ENCODE measurements around the gene GOLGA6L4. TPM values are rescaled to one million over a fixed set of nuclear protein-coding genes. Genes with fewer than 3 reads are reported as not detected.
"Not testable (repeated sequence)": the region's sequence is repeated elsewhere in the genome, so short reads cannot be mapped to it uniquely, and the experiment has no call there.

The GOLGA6L4 gene, protein sequence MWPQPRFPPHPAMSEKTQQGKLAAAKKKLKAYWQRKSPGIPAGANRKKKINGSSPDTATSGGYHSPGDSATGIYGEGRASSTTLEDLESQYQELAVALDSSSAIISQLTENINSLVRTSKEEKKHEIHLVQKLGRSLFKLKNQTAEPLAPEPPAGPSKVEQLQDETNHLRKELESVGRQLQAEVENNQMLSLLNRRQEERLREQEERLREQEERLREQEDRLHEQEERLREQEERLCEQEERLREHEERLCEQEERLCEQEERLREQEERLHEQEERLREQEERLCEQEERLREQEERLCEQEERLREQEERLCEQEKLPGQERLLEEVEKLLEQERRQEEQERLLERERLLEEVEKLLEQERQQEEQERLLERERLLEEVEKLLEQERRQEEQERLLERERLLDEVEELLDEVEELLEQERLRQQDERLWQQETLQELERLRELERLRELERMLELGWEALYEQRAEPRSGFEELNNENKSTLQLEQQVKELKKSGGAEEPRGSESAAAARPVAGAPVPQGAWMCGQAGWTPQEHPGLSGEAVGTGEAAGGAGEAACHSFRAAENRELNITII
- 10 to 100 TPM in 4 of 12 donors, 1 to 10 TPM in 7, not detected in 1; 3.8 to 23.0 (median 6.9) TPM for polyA plus RNA-seq (ENCODE audit: insufficient read length in 12 of 12)
- long read RNA-seq, donor 1, result 0 reads
- long read RNA-seq, donor 2, result 0 reads
- long read RNA-seq, donor 3, result 0 reads
- long read RNA-seq, donor 4, result 0 reads
- long read RNA-seq, donor 5, result 0 reads
- long read RNA-seq, donor 6, result 0 reads
- long read RNA-seq, donor 7, result 0 reads
- long read RNA-seq, donor 8, result 0 reads
- long read RNA-seq, donor 9, result 0 reads
- long read RNA-seq, donor 10, result 0 reads
- long read RNA-seq, donor 11, result 0 reads

DNA sequence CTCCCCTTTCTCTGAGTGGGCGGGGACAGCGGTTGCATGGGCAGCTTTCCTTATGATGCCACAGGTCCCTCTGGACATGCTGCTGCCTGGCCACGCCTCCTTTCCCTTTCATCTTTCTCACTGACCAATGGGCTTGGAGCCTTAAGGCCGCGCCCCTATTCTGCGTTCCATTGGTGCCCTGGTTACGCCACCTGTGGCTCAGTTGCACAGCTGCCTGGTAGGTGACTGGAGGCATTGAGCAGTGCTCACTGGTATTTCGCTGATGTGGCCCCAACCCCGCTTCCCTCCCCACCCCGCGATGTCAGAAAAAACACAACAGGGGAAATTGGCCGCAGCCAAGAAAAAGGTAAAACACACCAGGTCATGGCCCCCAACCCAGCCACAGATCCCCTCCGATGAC, at the start of gene GOLGA6L4:
Gene GOLGA6L4 (plus strand): TSS at position 201 of the 400 bp plus-strand sequence. CDS start 62 bp downstream, at position 263.
- not testable (repeated sequence) for DNase-seq

DNA sequence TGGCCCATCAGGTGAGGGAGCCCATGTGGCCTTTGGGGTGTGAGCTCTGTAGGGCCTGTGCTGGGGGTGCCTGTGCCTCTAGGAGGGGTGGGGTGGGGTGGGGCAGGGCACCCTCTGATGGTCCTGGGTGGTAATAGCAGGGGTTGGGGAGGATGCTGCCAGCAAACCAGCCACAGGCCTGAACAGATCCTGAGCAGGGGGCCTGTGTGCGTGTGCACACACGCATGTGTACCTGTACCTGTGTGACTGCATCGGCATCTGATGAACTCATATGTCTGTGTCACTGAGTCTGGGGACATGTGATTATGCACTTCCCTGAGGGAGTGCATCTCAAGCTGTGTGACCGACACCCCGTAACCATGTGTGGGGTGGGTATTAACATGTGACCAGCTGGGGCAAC, 42.6 kb upstream of the GOLGA6L4 start:
- DNase-seq, result not testable (repeated sequence)

DNA sequence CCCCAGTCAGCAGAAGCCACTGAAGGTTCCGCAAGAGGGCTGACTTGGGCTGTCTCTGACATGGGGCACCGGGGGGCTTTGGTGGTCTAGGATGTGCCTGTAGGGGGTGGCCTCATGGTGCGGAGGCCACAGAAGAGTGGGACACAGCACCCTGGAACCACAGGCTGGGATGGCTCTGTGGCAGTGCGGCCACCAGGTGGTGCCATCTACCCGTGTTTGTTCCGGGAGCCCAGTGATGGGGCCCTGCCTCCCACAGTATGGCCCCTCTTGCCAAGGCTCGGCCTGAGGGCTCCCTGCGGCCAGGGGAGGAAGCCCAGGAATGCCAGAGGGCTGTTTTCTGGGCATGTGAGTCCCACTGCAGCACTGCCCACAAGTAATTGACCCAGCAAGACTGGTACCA, 40.0 kb upstream of the GOLGA6L4 start:
- not testable (repeated sequence) for DNase-seq

DNA sequence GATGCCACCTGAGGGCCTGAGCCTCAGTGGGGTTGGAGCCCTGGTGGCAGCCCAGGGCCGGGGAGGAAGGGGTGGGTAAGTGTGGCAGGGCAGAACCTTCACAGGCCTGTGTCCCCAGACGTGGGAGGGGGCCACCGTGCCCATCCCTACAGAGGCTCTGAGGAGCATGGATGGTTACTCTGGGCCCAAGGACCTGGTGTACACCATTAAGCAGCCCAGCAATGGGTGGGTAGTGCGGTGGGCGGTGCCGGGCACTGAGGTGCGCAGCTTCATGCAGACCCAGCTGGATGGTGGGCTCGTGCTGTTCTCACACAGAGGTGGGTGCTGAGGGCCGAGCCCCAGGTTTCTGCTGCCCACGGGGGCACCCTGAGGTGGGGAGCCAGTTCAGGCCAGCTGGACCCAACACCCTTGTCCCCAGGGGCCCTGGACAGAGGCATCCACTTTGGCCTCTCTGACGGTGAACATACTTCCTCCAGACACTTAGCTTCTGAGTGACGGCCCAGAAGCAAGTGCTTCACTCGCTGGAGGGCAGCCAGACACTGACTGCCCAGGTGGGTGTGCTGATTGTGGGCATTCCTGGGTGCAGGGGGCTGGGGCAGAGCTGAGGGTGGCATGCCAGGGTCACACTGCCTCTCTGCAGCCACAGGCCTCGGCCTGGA, 38.9 kb upstream of the GOLGA6L4 start:
- not testable (repeated sequence) for DNase-seq

DNA sequence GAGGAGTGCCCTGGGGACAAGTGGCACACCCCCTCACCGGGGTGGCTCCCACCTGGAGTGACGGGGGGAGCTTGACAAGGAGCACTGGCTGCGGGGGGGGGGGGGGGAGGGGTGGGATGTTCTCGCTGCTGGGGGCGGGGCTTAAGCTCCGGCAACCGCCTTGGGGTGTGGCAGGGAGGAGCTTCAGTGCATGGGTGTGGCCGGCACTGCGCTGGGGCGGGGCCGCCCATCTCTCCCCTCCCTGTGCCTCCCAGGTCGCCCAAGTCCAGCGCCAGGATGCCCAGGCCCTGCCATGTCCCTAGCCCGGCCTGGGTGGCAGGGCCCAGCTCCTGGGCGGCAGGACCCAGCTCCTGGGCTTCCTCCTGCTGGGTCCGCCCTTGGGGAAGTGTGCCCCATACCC, 35.7 kb upstream of the GOLGA6L4 start:
- not testable (repeated sequence) for DNase-seq

DNA sequence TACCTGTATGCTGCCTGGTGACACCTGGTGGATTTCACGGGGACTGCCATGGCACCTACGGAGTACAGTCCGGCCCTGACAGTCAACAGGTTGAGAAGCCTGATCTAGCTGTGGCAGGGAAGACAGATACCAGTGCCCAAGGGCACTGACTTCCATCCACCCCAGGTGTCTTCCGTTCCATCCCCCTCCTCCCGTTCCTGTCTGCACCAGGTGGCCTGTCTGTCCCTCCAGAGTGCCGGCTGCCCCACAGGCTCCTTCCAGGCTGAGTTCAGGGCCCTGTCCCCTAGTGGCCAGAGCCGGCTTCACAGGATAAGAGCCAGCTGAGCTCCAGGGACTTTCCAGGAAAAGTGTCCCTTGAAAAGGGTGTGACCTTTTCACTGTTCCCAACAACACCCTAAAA, 10.9 kb downstream of the GOLGA6L4 start:
- not testable (repeated sequence) for DNase-seq

All from muscle of arm (tissue), 14 donors.